GM12873 (cell line): ENCODE data around the gene CCL20.

Source experiments
- TF ChIP-seq, protein P1 (sequence below): IDR thresholded peaks from 2 replicates; pipeline ENCODE4 v1.5.1; 2012; ENCODE audit warnings: low read depth, mild to moderate bottlenecking, moderate library complexity, low read length, control low read depth; ENCODE audit not compliant: insufficient read depth; ENCODE audit errors: missing control alignments

Gene CCL20

DNA sequence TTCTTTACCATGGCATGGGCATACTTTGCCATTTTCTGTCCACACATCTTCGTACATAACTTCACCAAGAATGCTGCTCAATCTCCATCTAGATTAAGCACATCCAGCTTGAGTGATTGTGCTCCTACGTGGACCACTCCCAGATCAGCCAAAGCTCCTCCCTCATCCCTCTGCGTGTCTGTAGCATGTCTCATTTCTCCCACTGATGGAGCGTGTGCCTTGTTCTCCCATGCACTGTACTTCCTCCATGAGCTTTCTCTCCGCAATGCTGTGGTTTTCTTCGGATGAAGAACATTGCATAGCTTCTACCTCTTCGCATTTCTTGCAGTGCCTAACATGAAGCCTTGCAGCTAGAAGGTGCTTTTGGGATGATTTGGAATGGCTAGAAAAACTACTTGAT, 13.5 kb downstream of the CCL20 start:
- TF ChIP-seq, protein P1, sequence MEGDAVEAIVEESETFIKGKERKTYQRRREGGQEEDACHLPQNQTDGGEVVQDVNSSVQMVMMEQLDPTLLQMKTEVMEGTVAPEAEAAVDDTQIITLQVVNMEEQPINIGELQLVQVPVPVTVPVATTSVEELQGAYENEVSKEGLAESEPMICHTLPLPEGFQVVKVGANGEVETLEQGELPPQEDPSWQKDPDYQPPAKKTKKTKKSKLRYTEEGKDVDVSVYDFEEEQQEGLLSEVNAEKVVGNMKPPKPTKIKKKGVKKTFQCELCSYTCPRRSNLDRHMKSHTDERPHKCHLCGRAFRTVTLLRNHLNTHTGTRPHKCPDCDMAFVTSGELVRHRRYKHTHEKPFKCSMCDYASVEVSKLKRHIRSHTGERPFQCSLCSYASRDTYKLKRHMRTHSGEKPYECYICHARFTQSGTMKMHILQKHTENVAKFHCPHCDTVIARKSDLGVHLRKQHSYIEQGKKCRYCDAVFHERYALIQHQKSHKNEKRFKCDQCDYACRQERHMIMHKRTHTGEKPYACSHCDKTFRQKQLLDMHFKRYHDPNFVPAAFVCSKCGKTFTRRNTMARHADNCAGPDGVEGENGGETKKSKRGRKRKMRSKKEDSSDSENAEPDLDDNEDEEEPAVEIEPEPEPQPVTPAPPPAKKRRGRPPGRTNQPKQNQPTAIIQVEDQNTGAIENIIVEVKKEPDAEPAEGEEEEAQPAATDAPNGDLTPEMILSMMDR: no peak

DNA sequence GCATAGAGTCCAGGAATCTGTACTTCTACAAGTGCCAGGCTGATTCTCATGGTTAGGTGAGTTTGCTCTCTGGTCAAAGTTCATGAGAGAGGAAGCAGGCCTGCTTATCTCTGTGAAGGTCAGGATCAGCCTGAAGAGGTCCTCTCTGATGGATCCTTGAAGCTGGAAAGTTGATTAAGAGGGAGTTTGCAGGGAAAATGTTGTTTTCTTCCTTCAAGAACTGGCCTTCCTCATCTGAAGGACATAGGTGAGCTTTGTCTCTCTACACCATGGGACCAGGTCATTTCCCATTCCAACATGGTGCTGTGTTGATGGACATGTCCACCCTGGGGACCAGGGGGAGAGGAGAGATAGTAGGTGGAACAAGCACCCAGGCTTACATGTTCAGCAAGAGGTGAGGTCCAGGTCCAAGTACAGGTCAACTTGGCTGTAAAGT, 14.9 kb downstream of the CCL20 start:
- TF ChIP-seq, protein P1: no peak

DNA sequence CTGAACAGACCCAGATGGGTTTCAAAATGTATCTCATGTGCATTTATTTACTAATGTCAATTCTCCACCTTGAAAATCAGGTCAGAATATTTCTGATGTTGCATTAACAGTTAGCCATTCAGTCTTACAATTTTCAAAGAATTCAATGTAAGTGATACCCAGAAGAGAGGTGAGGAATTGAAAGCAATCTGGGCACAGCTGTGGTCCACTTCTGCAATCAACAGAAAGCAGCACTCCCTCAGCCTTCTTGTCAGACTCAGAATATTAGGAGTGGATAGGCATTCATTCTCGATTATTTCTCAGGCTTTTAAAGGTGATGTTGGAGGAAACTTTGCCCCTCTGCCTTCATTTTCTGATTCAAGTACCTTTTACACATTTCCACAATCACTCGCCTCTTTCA, 15.7 kb downstream of the CCL20 start:
- TF ChIP-seq, protein P1: no peak

DNA sequence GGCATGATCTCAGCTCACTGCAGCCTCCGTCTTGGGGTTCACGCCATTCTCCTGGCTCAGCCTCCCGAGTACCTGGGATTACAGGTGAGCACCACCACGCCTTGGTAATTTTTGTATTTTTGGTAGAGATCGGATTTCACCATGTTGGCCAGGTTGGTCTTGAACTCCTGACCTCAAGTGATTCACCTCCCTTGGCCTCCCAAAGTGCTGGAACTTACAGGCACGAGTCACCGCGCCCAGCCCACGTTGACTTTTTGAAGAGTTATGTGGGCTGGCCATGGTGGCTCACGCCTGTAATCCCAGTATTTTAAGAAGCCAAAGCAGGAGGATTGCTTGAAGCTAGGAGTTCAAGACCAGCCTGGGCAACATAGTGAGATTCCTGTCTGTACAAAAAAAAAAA, 20.8 kb downstream of the CCL20 start:
- TF ChIP-seq, protein P1: no peak

DNA sequence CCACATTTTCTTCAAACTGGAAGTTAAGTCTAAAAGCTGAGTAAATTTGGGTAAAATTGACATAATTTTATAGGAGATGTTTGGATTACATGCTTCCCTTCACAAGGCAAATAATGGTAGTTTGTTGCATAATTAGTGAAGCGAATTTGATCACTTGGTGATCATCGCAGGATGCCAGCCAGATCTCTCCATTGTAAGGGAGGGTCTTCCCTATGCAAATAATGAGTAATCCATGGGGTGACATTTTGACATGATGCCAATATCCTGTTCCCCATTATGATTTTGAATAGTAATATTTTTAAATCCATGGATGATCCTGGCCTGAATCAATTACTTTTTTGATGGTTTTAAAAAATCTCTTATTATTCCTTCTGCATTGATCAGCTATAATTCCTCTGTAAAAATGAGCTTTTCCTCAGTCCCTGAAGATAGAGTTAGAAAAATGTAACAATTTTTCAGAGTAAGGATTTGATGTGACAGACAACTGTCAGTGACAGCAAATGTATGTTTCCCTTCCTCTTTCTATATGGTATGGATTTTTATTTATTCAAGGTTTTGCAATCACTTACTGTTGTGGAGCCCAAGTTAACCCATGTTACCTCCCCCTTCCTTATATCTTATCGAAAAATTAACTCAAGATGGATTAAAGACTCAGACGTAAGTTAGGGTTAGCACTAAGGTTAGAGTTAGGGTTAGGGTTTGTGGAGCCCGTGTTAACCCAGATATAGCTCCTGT, 21.4 kb downstream of the CCL20 start:
- TF ChIP-seq, protein P1: no peak

DNA sequence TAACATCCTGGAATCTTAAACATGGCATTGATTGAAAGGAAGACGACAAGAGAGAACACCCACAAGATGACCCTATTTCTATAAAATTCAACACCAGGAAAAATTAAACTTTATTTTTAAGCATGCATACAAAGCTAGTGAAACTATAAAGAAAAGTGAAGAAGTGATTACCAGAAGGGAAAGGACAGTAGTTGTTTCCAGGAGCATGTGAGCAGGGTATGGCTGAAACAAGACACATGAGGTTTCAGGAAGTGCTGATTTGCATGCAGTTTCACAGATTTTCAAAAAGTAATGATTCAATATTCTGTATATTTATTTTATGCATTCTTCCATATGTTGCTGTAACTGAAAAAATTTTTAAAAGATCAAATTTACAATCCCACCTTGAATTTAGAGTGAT, 33.2 kb downstream of the CCL20 start:
- TF ChIP-seq, protein P1: no peak

DNA sequence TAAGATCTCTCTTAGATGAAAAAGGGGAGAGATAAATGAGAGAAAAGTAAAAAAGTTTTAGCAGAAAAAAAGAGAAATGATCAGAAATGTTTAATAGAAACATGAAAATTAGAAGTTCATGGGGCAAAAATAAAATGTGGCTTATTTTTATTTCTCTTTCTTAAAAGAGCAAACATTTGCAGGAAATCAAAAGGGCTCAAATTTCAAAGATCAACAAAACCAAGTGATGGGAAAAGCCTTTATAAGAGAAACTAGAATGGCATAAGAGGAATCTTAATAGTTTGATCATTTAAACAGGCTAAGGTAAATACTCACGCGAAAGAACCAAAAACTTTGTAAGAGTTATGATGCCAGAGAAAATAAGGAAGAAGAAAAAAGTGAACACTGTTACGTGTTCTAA, 34.5 kb downstream of the CCL20 start:
- TF ChIP-seq, protein P1: no peak

DNA sequence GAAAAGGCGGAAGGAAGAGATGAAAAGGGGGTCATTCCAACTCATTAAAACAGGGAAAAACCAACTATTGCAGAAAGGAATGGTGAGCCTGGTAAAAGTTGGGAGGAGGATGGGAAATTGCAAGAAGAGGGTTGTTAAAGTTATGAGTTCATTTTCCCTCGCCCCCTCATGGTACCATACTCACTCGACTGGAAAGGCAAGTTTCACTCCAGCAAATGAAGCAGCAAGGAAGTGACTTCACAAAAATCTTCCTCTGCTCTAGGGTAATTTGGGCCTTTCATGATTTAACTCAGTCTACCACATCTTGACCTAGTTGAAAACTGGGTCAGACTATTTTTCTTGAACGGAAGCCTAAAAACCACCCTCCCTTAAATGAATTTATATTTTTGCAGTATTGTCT, 34.9 kb downstream of the CCL20 start:
- TF ChIP-seq, protein P1: no peak
